Central memory CD8-positive, alpha-beta T cell (primary cell): ENCODE results near the gene GSKIP.

Experiments
- ATAC-seq: fragments of 150-1000 bp; cut with Tn5 transposase; replicated peaks from 2 replicates; pipeline ENCODE4 v1.10.0; 2022; ENCODE audit warnings: mild to moderate bottlenecking, moderate FRiP score, moderate number of reproducible peaks; ENCODE audit not compliant: poor library complexity, severe bottlenecking; ENCODE audit errors: extremely low read depth
- DNase-seq, 2 donors: peaks; one replicate each; pipeline ENCODE4 v3.0.0; 2021; ENCODE audit warnings: low spot score in 2 of 2
- H3K27ac Mint-ChIP-seq: one replicate; pipeline ENCODE4 v1.8.0; 2022; ENCODE audit warnings: low read depth, mild to moderate bottlenecking, moderate library complexity, mixed read lengths
- H3K27me3 Mint-ChIP-seq: one replicate; pipeline ENCODE4 v1.8.0; 2022; ENCODE audit warnings: mixed read lengths
- H3K36me3 Mint-ChIP-seq: one replicate; pipeline ENCODE4 v1.8.0; 2022; ENCODE audit warnings: mild to moderate bottlenecking, moderate library complexity, mixed read lengths; ENCODE audit not compliant: insufficient read depth
- H3K4me1 Mint-ChIP-seq: one replicate; pipeline ENCODE4 v1.8.0; 2022; ENCODE audit warnings: mixed read lengths
- H3K4me3 Mint-ChIP-seq: one replicate; pipeline ENCODE4 v1.8.0; 2022; ENCODE audit warnings: mild to moderate bottlenecking, moderate library complexity, mixed read lengths
- H3K9me3 Mint-ChIP-seq: one replicate; pipeline ENCODE4 v1.8.0; 2022; ENCODE audit warnings: mixed read lengths

GSKIP gene

GRCh38 chr14:96357216-96357615 is 6.1 kb upstream of the GSKIP start:
- no peak for ATAC-seq
- Mint-ChIP-seq H3K27ac (peak overlapping the region; percentile 3), H3K4me3 (no peak overlapping the region), H3K27me3 (no peaks in the 10 kb centered on the region), H3K36me3 (peaks cover 2% of the 10 kb centered on the region), H3K9me3 (no peaks in the 10 kb centered on the region), H3K4me1 (peaks cover 22% of the 10 kb centered on the region)
- no peak for DNase-seq

DNA sequence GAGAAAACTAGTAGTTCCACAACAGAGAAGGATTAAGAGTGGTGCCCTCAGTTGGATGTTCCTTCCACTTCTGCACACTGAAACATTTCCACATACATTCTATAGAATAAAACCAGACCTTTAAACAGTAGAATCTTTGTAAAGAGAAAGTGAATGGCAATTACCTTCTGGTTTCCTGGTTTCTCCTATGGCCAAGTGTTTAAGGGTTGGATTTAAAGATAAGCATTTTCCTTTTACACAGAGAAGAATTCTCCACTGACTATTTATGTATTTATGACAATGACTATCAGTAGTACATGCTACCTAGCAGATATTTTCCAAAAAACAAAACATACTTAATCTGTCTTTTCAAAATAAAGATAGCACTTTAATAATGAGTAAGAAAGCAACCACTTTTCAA is 3.4 kb upstream of the GSKIP start:
- H3K36me3 Mint-ChIP-seq: peaks cover 14% of the 10 kb centered on the region
- H3K27me3 Mint-ChIP-seq: no peaks in the 10 kb centered on the region
- no peak overlapping the region for H3K4me3 Mint-ChIP-seq
- peaks cover 37% of the 10 kb centered on the region for H3K4me1 Mint-ChIP-seq
- DNase-seq (no peak), ATAC-seq (no peak)
- no peak overlapping the region for H3K27ac Mint-ChIP-seq
- no peaks in the 10 kb centered on the region for H3K9me3 Mint-ChIP-seq

GRCh38 chr14:96362071-96362964 is 1.0 kb upstream of the GSKIP start:
- H3K9me3 Mint-ChIP-seq: no peaks in the 10 kb centered on the region
- peaks cover 12% of the 10 kb centered on the region for H3K36me3 Mint-ChIP-seq
- ATAC-seq (peak; percentile 35), DNase-seq (peak; percentile 18 to 37)
- peak overlapping the region; percentile 88 for H3K4me3 Mint-ChIP-seq
- H3K27me3 Mint-ChIP-seq: no peaks in the 10 kb centered on the region
- H3K27ac Mint-ChIP-seq: peak overlapping the region; percentile 89
- H3K4me1 Mint-ChIP-seq: peaks cover 34% of the 10 kb centered on the region

GRCh38 chr14:96363751-96364336 is 518 bp downstream of the GSKIP start:
- Mint-ChIP-seq H3K36me3 (peaks cover 12% of the 10 kb centered on the region), H3K4me3 (peak overlapping the region; percentile 88), H3K27ac (peak overlapping the region; percentile 89), H3K4me1 (peaks cover 38% of the 10 kb centered on the region), H3K9me3 (no peaks in the 10 kb centered on the region), H3K27me3 (no peaks in the 10 kb centered on the region)
- peak; percentile 11 for ATAC-seq
- DNase-seq: peak in 1 of 2 donors; percentile 11

DNA sequence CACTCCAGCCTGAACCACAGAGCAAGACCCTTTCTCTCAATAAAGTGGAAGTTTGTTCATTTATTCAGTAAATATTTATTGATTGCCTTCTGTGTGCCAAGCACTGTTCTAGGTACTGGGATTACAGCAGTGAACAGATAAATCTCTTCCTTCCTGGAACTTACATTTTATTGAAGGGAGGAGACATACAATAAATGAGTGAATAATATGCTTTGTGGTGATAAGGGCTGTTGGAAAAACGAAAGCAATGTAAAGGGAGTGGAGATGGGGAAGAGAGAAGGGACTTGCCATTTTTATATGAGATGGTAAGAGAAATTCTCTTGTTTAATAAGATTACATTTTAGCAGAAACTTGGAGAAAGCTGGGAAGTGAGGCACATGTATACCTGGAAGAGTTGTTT is 1.6 kb downstream of the GSKIP start:
- Mint-ChIP-seq H3K36me3 (peaks cover 12% of the 10 kb centered on the region), H3K27ac (peak overlapping the region; percentile 19), H3K9me3 (no peaks in the 10 kb centered on the region), H3K4me1 (peaks cover 45% of the 10 kb centered on the region), H3K27me3 (no peaks in the 10 kb centered on the region), H3K4me3 (peak overlapping the region; percentile 88)
- ATAC-seq: no peak
- no peak for DNase-seq

DNA sequence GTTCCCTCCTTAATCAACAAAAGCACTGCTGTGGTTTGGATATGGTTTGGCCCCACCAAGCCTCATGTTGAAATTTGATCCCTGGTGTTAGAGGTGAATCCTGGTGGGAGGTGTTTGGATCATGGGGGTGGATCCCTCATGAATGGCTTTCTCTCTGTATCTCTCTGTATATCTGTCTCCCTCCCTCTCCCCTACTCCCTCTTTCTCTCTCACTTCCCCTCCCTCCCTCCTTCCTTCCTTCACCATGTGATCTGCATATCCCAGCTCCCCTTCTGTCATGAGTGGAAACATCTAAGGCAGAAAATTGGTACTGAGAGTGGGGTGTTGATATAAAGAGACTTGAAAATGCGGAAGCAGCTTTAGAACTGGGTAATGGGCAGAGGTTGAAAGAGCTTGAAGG is 5.2 kb downstream of the GSKIP start:
- DNase-seq (no peak), ATAC-seq (no peak)
- Mint-ChIP-seq H3K4me3 (no peak overlapping the region), H3K9me3 (no peaks in the 10 kb centered on the region), H3K36me3 (peaks cover 4% of the 10 kb centered on the region), H3K4me1 (peaks cover 30% of the 10 kb centered on the region), H3K27me3 (no peaks in the 10 kb centered on the region), H3K27ac (no peak overlapping the region)

DNA sequence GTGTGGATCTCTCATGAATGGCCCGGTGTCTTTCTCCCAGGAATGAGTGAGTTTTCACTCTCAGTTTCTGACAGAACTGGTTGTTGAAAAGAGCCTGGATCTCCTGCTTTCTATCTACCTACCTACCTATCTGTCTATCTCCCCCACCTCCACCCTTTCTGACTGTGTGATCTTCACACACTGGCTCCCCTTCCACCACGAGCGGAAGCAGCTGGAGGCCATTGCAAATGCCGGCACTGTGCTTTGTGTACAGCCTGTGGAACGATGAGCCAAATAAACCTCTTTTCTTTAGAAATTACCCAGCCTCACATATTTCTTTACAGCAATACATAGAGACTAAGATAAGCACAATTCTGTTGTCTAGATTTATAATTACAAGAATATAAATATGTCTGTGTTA is 7.2 kb downstream of the GSKIP start:
- Mint-ChIP-seq H3K9me3 (no peaks in the 10 kb centered on the region), H3K4me3 (no peak overlapping the region), H3K36me3 (peaks cover 2% of the 10 kb centered on the region), H3K27me3 (no peaks in the 10 kb centered on the region), H3K4me1 (peaks cover 22% of the 10 kb centered on the region), H3K27ac (no peak overlapping the region)
- DNase-seq: no peak
- ATAC-seq: no peak

DNA sequence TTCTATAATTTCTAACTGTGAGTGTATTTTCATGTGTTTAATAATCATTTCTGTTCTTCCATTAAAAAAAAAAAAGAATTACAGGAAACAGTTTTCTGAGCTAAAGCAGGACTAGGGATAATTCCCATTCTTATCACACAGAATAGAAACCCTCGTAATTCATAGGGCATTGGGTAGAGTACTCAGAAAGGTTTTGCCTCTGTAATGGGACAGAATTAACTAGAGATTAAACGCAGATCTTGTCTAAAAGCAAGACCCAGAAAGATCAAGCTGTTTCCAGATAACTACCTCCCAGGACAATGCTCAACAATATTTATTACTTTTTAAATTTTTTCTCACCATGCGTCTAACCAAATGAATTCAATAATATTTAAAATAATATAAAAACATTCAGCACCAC is 10.2 kb downstream of the GSKIP start:
- Mint-ChIP-seq H3K4me1 (peaks cover 20% of the 10 kb centered on the region), H3K27ac (no peak overlapping the region), H3K4me3 (no peak overlapping the region), H3K9me3 (no peaks in the 10 kb centered on the region), H3K27me3 (no peaks in the 10 kb centered on the region), H3K36me3 (peaks cover 2% of the 10 kb centered on the region)
- ATAC-seq (no peak), DNase-seq (no peak)

GRCh38 chr14:96376093-96376492 is 12.8 kb downstream of the GSKIP start:
- ATAC-seq: no peak
- Mint-ChIP-seq H3K9me3 (no peaks in the 10 kb centered on the region), H3K27ac (no peak overlapping the region), H3K4me1 (peaks cover 10% of the 10 kb centered on the region), H3K27me3 (no peaks in the 10 kb centered on the region), H3K4me3 (no peak overlapping the region), H3K36me3 (peaks cover 5% of the 10 kb centered on the region)
- no peak for DNase-seq

DNA sequence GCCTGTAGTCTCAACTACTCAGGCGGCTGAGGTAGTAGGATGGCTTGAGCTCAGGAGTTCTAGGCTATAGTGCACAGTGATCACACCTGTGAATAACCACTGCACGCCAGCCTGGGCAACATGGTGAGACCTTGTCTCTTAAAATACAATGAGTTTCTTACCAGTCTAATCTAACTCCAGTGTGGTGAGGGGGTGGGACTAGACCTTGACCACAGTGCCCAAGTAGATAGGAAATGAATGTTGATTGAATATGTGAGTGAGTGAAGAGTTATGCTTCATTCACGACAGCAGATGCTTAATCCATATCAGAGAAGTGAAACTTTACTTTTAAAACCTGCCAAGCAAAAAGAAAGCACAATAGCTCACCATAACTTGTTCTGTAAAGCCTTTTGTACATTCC is 17.4 kb downstream of the GSKIP start:
- peaks cover 14% of the 10 kb centered on the region for H3K36me3 Mint-ChIP-seq
- H3K4me3 Mint-ChIP-seq: no peak overlapping the region
- no peak overlapping the region for H3K27ac Mint-ChIP-seq
- H3K27me3 Mint-ChIP-seq: no peaks in the 10 kb centered on the region
- no peak for DNase-seq
- H3K4me1 Mint-ChIP-seq: no peaks in the 10 kb centered on the region
- no peaks in the 10 kb centered on the region for H3K9me3 Mint-ChIP-seq
- no peak for ATAC-seq

GRCh38 chr14:96383445-96383844 is 20.1 kb downstream of the GSKIP start:
- DNase-seq (no peak), ATAC-seq (no peak)
- Mint-ChIP-seq H3K4me1 (no peaks in the 10 kb centered on the region), H3K4me3 (no peak overlapping the region), H3K9me3 (no peaks in the 10 kb centered on the region), H3K36me3 (peaks cover 20% of the 10 kb centered on the region), H3K27ac (no peak overlapping the region), H3K27me3 (no peaks in the 10 kb centered on the region)

GRCh38 chr14:96384053-96384452 is 20.7 kb downstream of the GSKIP start:
- no peak for ATAC-seq
- Mint-ChIP-seq H3K4me3 (no peak overlapping the region), H3K27ac (no peak overlapping the region), H3K4me1 (no peaks in the 10 kb centered on the region), H3K36me3 (peaks cover 20% of the 10 kb centered on the region), H3K27me3 (no peaks in the 10 kb centered on the region), H3K9me3 (no peaks in the 10 kb centered on the region)
- no peak for DNase-seq

GRCh38 chr14:96384740-96385139 is 21.4 kb downstream of the GSKIP start:
- no peak for ATAC-seq
- Mint-ChIP-seq H3K4me3 (no peak overlapping the region), H3K27ac (no peak overlapping the region), H3K4me1 (no peaks in the 10 kb centered on the region), H3K36me3 (peaks cover 20% of the 10 kb centered on the region), H3K9me3 (no peaks in the 10 kb centered on the region), H3K27me3 (no peaks in the 10 kb centered on the region)
- no peak for DNase-seq
